Activated naive CD8-positive, alpha-beta T cell treated with anti-CD3 and anti-CD28 coated beads, Interleukin-2, amount 50 U/mL, for 24 hours (primary cell): ENCODE measurements around the gene KRT23.
A peak's percentile ranks its signal among the peaks of the same experiment; 100 is the strongest.

ENCODE experiments used
- ATAC-seq: fragments of 150-1000 bp; cut with Tn5 transposase; one replicate; pipeline ENCODE4 v1.10.0; 2021
- DNase-seq: peaks from one replicate; pipeline ENCODE4 v3.0.0; 2021
- H3K27ac Mint-ChIP-seq: one replicate; pipeline ENCODE4 v1.8.0; 2021; ENCODE audit warnings: mild to moderate bottlenecking, mixed read lengths
- H3K27me3 Mint-ChIP-seq: one replicate; pipeline ENCODE4 v1.8.0; 2021; ENCODE audit warnings: mixed read lengths
- H3K36me3 Mint-ChIP-seq: one replicate; pipeline ENCODE4 v1.8.0; 2021; ENCODE audit warnings: low read depth, mixed read lengths
- H3K4me1 Mint-ChIP-seq: one replicate; pipeline ENCODE4 v1.8.0; 2021; ENCODE audit warnings: mixed read lengths
- H3K4me3 Mint-ChIP-seq: one replicate; pipeline ENCODE4 v1.8.0; 2021; ENCODE audit warnings: mild to moderate bottlenecking, moderate library complexity, mixed read lengths
- H3K9me3 Mint-ChIP-seq: one replicate; pipeline ENCODE4 v1.8.0; 2021; ENCODE audit warnings: mixed read lengths

Gene KRT23

GRCh38 chr17:40937384-40937819 lies at the start of gene KRT23:
KRT23 (minus strand) TSS chr17:40937646; CDS start chr17:40936603, 1,043 bp downstream.
- no peaks in the 10 kb centered on the region for H3K9me3 Mint-ChIP-seq
- peaks cover 11% of the 10 kb centered on the region for H3K27me3 Mint-ChIP-seq
- DNase-seq (no peak), ATAC-seq (peak; percentile 57)
- H3K27ac Mint-ChIP-seq = peak within 1 kb of the TSS; percentile 10
- H3K4me3 Mint-ChIP-seq = no peak within 1 kb of the TSS
- peaks cover 4% of the 10 kb centered on the region for H3K4me1 Mint-ChIP-seq
- H3K36me3 Mint-ChIP-seq = no peaks in the 10 kb centered on the region

GRCh38 chr17:40986920-40987319 lies 49.5 kb upstream of the KRT23 start:
- no peaks in the 10 kb centered on the region for H3K9me3 Mint-ChIP-seq
- H3K36me3 Mint-ChIP-seq = no peaks in the 10 kb centered on the region
- no peak overlapping the region for H3K4me3 Mint-ChIP-seq
- ATAC-seq = no peak
- H3K27ac Mint-ChIP-seq = no peak overlapping the region
- peaks cover 4% of the 10 kb centered on the region for H3K4me1 Mint-ChIP-seq
- DNase-seq = no peak
- H3K27me3 Mint-ChIP-seq = peaks cover 8% of the 10 kb centered on the region

GRCh38 chr17:40984226-40984625 lies 46.8 kb upstream of the KRT23 start, which contains the start of gene KRT40:
KRT40 (minus strand) TSS chr17:40984326; CDS start chr17:40984273, 53 bp downstream.
- DNase-seq (no peak), ATAC-seq (no peak)
- Mint-ChIP-seq H3K36me3 (no peaks in the 10 kb centered on the region), H3K4me3 (no peak within 1 kb of the TSS), H3K9me3 (no peaks in the 10 kb centered on the region), H3K27me3 (peaks cover 11% of the 10 kb centered on the region), H3K4me1 (peaks cover 4% of the 10 kb centered on the region), H3K27ac (no peak within 1 kb of the TSS)

- H3K4me1 Mint-ChIP-seq = no peaks in the 10 kb centered on the region
- peaks cover 7% of the 10 kb centered on the region for H3K27me3 Mint-ChIP-seq
- ATAC-seq = no peak
- H3K36me3 Mint-ChIP-seq = no peaks in the 10 kb centered on the region
- H3K4me3 Mint-ChIP-seq = no peak overlapping the region
- no peak for DNase-seq
- H3K27ac Mint-ChIP-seq = no peak overlapping the region
- H3K9me3 Mint-ChIP-seq = no peaks in the 10 kb centered on the region
These were observed 43.7 kb upstream of the KRT23 start for GRCh38 chr17:40981115-40981514.

- Mint-ChIP-seq H3K4me3 (no peak overlapping the region), H3K27ac (no peak overlapping the region), H3K36me3 (no peaks in the 10 kb centered on the region), H3K27me3 (peaks cover 8% of the 10 kb centered on the region), H3K9me3 (no peaks in the 10 kb centered on the region), H3K4me1 (no peaks in the 10 kb centered on the region)
- no peak for ATAC-seq
- no peak for DNase-seq
These were observed 43.1 kb upstream of the KRT23 start for GRCh38 chr17:40980596-40980995.

GRCh38 chr17:40980117-40980516 lies 42.7 kb upstream of the KRT23 start:
- no peaks in the 10 kb centered on the region for H3K4me1 Mint-ChIP-seq
- no peaks in the 10 kb centered on the region for H3K36me3 Mint-ChIP-seq

GRCh38 chr17:40978575-40979151 lies 41.2 kb upstream of the KRT23 start:
- H3K4me3 Mint-ChIP-seq = no peak overlapping the region

More at GRCh38 chr17:40980117-40980516, 42.7 kb upstream of the KRT23 start:
- Mint-ChIP-seq H3K27me3 (peaks cover 12% of the 10 kb centered on the region), H3K9me3 (no peaks in the 10 kb centered on the region), H3K27ac (no peak overlapping the region), H3K4me3 (no peak overlapping the region)
- no peak for ATAC-seq
- no peak for DNase-seq

GRCh38 chr17:40975516-40975915 lies 38.1 kb upstream of the KRT23 start:
- H3K27me3 Mint-ChIP-seq = peaks cover 11% of the 10 kb centered on the region

More at GRCh38 chr17:40978575-40979151, 41.2 kb upstream of the KRT23 start:
- Mint-ChIP-seq H3K9me3 (no peaks in the 10 kb centered on the region), H3K27me3 (peaks cover 13% of the 10 kb centered on the region), H3K4me1 (no peaks in the 10 kb centered on the region), H3K27ac (no peak overlapping the region), H3K36me3 (no peaks in the 10 kb centered on the region)
- DNase-seq (no peak), ATAC-seq (no peak)

GRCh38 chr17:40974366-40974765 lies 36.9 kb upstream of the KRT23 start:
- Mint-ChIP-seq H3K27me3 (peaks cover 13% of the 10 kb centered on the region), H3K4me3 (no peak overlapping the region), H3K9me3 (no peaks in the 10 kb centered on the region), H3K4me1 (no peaks in the 10 kb centered on the region), H3K36me3 (no peaks in the 10 kb centered on the region), H3K27ac (no peak overlapping the region)
- ATAC-seq (no peak), DNase-seq (no peak)

More at GRCh38 chr17:40975516-40975915, 38.1 kb upstream of the KRT23 start:
- no peak for ATAC-seq
- DNase-seq = no peak
- Mint-ChIP-seq H3K36me3 (no peaks in the 10 kb centered on the region), H3K9me3 (no peaks in the 10 kb centered on the region), H3K4me1 (no peaks in the 10 kb centered on the region), H3K27ac (no peak overlapping the region), H3K4me3 (no peak overlapping the region)

- Mint-ChIP-seq H3K36me3 (no peaks in the 10 kb centered on the region), H3K9me3 (peaks cover 3% of the 10 kb centered on the region), H3K4me3 (no peak overlapping the region), H3K27ac (no peak overlapping the region), H3K27me3 (peaks cover 4% of the 10 kb centered on the region), H3K4me1 (no peaks in the 10 kb centered on the region)
- no peak for ATAC-seq
- DNase-seq = no peak
These were observed 30.1 kb upstream of the KRT23 start for GRCh38 chr17:40967582-40967981.

GRCh38 chr17:40966848-40967247 lies 29.4 kb upstream of the KRT23 start, which contains the start of gene KRT39:
KRT39 (minus strand) TSS chr17:40966948; CDS start chr17:40966856, 92 bp downstream.
- peaks cover 3% of the 10 kb centered on the region for H3K9me3 Mint-ChIP-seq

GRCh38 chr17:40963838-40964237 lies 26.4 kb upstream of the KRT23 start:
- Mint-ChIP-seq H3K27ac (no peak overlapping the region), H3K36me3 (no peaks in the 10 kb centered on the region), H3K4me3 (no peak overlapping the region), H3K4me1 (no peaks in the 10 kb centered on the region), H3K9me3 (peaks cover 3% of the 10 kb centered on the region), H3K27me3 (no peaks in the 10 kb centered on the region)
- DNase-seq (no peak), ATAC-seq (no peak)

More at GRCh38 chr17:40966848-40967247, 29.4 kb upstream of the KRT23 start, which contains the start of gene KRT39:
- H3K27me3 Mint-ChIP-seq = peaks cover 4% of the 10 kb centered on the region
- H3K27ac Mint-ChIP-seq = no peak within 1 kb of the TSS
- DNase-seq (no peak), ATAC-seq (no peak)
- H3K4me3 Mint-ChIP-seq = no peak within 1 kb of the TSS
- H3K36me3 Mint-ChIP-seq = no peaks in the 10 kb centered on the region
- no peaks in the 10 kb centered on the region for H3K4me1 Mint-ChIP-seq

- ATAC-seq (no peak), DNase-seq (no peak)
- Mint-ChIP-seq H3K27me3 (no peaks in the 10 kb centered on the region), H3K27ac (no peak overlapping the region), H3K4me3 (no peak overlapping the region), H3K9me3 (peaks cover 3% of the 10 kb centered on the region), H3K4me1 (no peaks in the 10 kb centered on the region), H3K36me3 (no peaks in the 10 kb centered on the region)
These were observed 24.7 kb upstream of the KRT23 start for GRCh38 chr17:40962059-40962561.

- ATAC-seq (no peak), DNase-seq (no peak)
- Mint-ChIP-seq H3K27ac (no peak overlapping the region), H3K9me3 (peaks cover 3% of the 10 kb centered on the region), H3K4me3 (no peak overlapping the region), H3K36me3 (no peaks in the 10 kb centered on the region), H3K4me1 (no peaks in the 10 kb centered on the region), H3K27me3 (no peaks in the 10 kb centered on the region)
These were observed 24.1 kb upstream of the KRT23 start for GRCh38 chr17:40961591-40961990.

GRCh38 chr17:40960144-40960543 lies 22.7 kb upstream of the KRT23 start:
- Mint-ChIP-seq H3K9me3 (peaks cover 3% of the 10 kb centered on the region), H3K27me3 (peaks cover under 1% of the 10 kb centered on the region), H3K27ac (no peak overlapping the region), H3K36me3 (no peaks in the 10 kb centered on the region), H3K4me1 (no peaks in the 10 kb centered on the region), H3K4me3 (no peak overlapping the region)
- no peak for DNase-seq
- no peak for ATAC-seq
